Esophagus muscularis mucosa (tissue), 4 donors: ENCODE results near the gene MAN1C1. TPM values are rescaled to one million over a fixed set of nuclear protein-coding genes. Genes with fewer than 3 reads are reported as not detected.

Experiments
- DNase-seq: peaks from one replicate; pipeline ENCODE4 v3.0.0-alpha.2; 2017; ENCODE audit errors: extremely low spot score
- H3K27ac ChIP-seq, 4 donors: fragments of 200-600 bp; sonication (generic); replicated peaks in 1 of 4; 1 replicate in 3 of 4; 2 replicates in 1 of 4; pipeline ENCODE4 v1.5.1; 2016 to 2019; ENCODE audit warnings: mild to moderate bottlenecking in 1 of 4
- H3K27me3 ChIP-seq, 4 donors: fragments of 200-600 bp; sonication (generic); one replicate each; pipeline versions ENCODE4 v1.5.1 to v1.6.0; 2016 to 2019
- H3K36me3 ChIP-seq, 4 donors: fragments of 200-600 bp; sonication (generic); one replicate each; pipeline ENCODE4 v1.5.1; 2016 to 2019
- H3K4me1 ChIP-seq, 4 donors: fragments of 200-600 bp; sonication (generic); one replicate each; pipeline ENCODE4 v1.5.1; 2016 to 2019
- H3K4me3 ChIP-seq, 4 donors: fragments of 200-600 bp; sonication (generic); 1 replicate in 2 of 4; 2 replicates in 2 of 4; pipeline ENCODE4 v1.5.1; 2016 to 2019; ENCODE audit warnings: mild to moderate bottlenecking in 4 of 4, moderate library complexity in 1 of 4
- H3K9me3 ChIP-seq, 4 donors: fragments of 200-600 bp; sonication (generic); 1 replicate in 3 of 4; 2 replicates in 1 of 4; pipeline ENCODE4 v1.5.1; 2016 to 2019
- EP300 ChIP-seq: sonication (generic); formaldehyde crosslinking; IDR thresholded peaks from one replicate; pipeline ENCODE4 v1.6.1; 2017; ENCODE audit warnings: antibody characterized with exemption
- POLR2A ChIP-seq: fragments of 450-650 bp; IDR thresholded peaks from one replicate; pipeline ENCODE4 v1.6.1; 2017; ENCODE audit warnings: antibody characterized with exemption, moderate library complexity, mild to moderate bottlenecking, low read depth
- POLR2AphosphoS5 ChIP-seq, 2 donors: sonication (generic); formaldehyde crosslinking; IDR thresholded peaks; one replicate each; pipeline ENCODE4 v1.6.1; 2017; ENCODE audit warnings: antibody characterized with exemption in 2 of 2
- WGBS: methylation state at CpG from one replicate; pipeline ENCODE4 v1.1.5; 2018; 5-methylcytosine and 5-hydroxymethylcytosine counted together
- intact Hi-C: fragments of 100-400 bp; cut with DNase I; formaldehyde crosslinking; loops from one replicate; pipeline ENCODE4 v1.15.1; 2023
- total RNA-seq, 4 donors: library from RNA; depleted of rRNA; stranded (reverse); fragments of >200 nt; gene quantifications; one replicate each; pipeline versions ENCODE4 v1.1.0 to v1.2.1, GENCODE V29; 2016
- TF ChIP-seq, protein P1 (sequence below), 3 experiments: fragments of 200-600 bp in 2 of 3; fragments of 450-650 bp in 1 of 3; sonication (generic) in 2 of 3; IDR thresholded peaks; one replicate each; pipeline ENCODE4 v1.5.1; 2017 to 2019; ENCODE audit warnings: antibody characterized with exemption in 3 of 3, mild to moderate bottlenecking in 2 of 3, moderate library complexity in 1 of 3

The MAN1C1 gene
- total RNA-seq, 4 donors from 2014 or later: 20.2 to 22.8 (median 20.7) TPM

DNA sequence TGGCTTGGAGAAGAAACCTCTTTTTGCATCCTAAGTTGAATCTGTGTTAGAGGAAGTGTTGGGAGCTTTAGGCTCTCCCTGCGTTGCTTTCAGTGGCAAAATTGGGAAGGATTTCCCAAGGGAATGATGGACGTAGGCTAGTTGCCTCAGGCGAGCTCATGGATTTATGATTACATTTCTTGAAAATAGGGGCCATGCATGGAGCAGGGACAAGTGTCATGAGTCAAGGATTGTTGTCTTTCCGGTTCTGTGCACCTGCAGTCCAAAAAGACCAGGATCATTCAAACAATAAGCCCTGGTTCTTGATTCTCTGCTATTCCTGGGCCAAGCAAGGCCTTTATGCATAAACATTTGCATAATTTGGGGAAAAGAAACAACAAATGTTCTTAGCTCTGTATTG lies 7.1 kb downstream of the MAN1C1 start:
- no peaks in the 10 kb centered on the region for H3K36me3 ChIP-seq
- WGBS: 70% methylated on average over 4 of the region's 4 CpGs
- no peaks in the 10 kb centered on the region for H3K27me3 ChIP-seq
- no peak for TF ChIP-seq POLR2A
- TF ChIP-seq POLR2AphosphoS5 (IDR thresholded peaks at IDR 0.05): no peak
- TF ChIP-seq, protein P1, sequence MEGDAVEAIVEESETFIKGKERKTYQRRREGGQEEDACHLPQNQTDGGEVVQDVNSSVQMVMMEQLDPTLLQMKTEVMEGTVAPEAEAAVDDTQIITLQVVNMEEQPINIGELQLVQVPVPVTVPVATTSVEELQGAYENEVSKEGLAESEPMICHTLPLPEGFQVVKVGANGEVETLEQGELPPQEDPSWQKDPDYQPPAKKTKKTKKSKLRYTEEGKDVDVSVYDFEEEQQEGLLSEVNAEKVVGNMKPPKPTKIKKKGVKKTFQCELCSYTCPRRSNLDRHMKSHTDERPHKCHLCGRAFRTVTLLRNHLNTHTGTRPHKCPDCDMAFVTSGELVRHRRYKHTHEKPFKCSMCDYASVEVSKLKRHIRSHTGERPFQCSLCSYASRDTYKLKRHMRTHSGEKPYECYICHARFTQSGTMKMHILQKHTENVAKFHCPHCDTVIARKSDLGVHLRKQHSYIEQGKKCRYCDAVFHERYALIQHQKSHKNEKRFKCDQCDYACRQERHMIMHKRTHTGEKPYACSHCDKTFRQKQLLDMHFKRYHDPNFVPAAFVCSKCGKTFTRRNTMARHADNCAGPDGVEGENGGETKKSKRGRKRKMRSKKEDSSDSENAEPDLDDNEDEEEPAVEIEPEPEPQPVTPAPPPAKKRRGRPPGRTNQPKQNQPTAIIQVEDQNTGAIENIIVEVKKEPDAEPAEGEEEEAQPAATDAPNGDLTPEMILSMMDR (IDR thresholded peaks at IDR 0.05): no peak
- TF ChIP-seq EP300: no peak
- H3K4me1 ChIP-seq: peaks cover 23 to 54% (median 50%) of the 10 kb centered on the region in 4 donors
- no peaks in the 10 kb centered on the region for H3K9me3 ChIP-seq
- intact Hi-C loops: no loop called here
- H3K27ac ChIP-seq: peak overlapping the region in 1 of 4 donors; percentile 8
- peak; percentile 72 for DNase-seq
- no peak overlapping the region for H3K4me3 ChIP-seq

DNA sequence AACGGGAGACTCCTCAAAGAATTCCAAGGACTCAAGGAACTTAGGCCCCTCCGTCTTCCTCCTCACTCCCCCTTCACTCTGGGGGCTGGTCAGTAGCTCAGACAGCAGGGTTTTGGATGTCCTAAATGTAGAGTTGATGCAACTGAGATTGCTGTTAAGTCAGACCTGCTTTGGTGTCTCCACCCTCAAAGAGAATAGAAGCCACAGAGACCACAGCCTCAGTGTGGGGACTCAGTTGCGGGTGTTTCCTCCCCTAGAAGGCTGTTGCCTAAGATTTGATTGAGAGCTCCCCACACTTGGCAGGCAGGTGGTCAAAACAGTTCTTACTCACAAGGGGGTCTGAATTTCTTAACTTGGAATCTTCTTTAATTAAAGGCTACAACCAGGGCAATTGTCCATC lies 7.6 kb downstream of the MAN1C1 start:
- Histone ChIP-seq H3K9me3 (no peaks in the 10 kb centered on the region), H3K27ac (no peak overlapping the region), H3K36me3 (no peaks in the 10 kb centered on the region), H3K27me3 (no peaks in the 10 kb centered on the region), H3K4me1 (peaks cover 19 to 50% (median 46%) of the 10 kb centered on the region in 4 donors), H3K4me3 (no peak overlapping the region)
- DNase-seq: peak; percentile 75
- TF ChIP-seq, protein P1 (IDR thresholded peaks at IDR 0.05): no peak
- no peak for TF ChIP-seq EP300
- no peak for TF ChIP-seq POLR2AphosphoS5 (IDR thresholded peaks at IDR 0.05)
- no peak for TF ChIP-seq POLR2A
- intact Hi-C loops: no loop called here
- WGBS: 52% methylated on average over 3 of the region's 3 CpGs

DNA sequence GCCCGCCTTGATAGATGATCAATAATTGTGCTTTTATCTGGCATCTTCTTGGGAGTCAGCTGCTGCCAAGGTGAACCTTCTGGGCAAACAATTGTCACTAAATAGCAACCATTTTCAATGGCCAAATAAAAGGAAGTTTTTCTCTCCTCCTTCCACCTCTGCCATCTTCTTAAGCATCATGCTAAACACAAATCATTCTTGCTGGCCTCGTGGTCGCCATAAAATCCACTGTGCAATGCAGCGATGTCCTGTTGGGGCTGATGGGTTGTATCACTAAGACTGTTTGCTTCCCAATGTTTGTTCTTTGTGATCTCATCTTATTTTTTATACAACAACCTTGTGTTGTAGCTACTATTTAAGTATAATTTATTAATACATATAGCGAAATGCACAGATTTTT lies 8.0 kb downstream of the MAN1C1 start:
- H3K4me1 ChIP-seq: peaks cover 15 to 45% (median 41%) of the 10 kb centered on the region in 4 donors
- DNase-seq: no peak
- no peak overlapping the region for H3K4me3 ChIP-seq
- TF ChIP-seq POLR2A (no peak), EP300 (no peak), POLR2AphosphoS5 (IDR thresholded peaks at IDR 0.05) (no peak)
- TF ChIP-seq, protein P1 (IDR thresholded peaks at IDR 0.05): no peak
- H3K36me3 ChIP-seq: no peaks in the 10 kb centered on the region
- H3K9me3 ChIP-seq: no peaks in the 10 kb centered on the region
- WGBS: 93% methylated on average over 5 of the region's 5 CpGs
- no peak overlapping the region for H3K27ac ChIP-seq
- intact Hi-C loops: no loop called here
- H3K27me3 ChIP-seq: no peaks in the 10 kb centered on the region

DNA sequence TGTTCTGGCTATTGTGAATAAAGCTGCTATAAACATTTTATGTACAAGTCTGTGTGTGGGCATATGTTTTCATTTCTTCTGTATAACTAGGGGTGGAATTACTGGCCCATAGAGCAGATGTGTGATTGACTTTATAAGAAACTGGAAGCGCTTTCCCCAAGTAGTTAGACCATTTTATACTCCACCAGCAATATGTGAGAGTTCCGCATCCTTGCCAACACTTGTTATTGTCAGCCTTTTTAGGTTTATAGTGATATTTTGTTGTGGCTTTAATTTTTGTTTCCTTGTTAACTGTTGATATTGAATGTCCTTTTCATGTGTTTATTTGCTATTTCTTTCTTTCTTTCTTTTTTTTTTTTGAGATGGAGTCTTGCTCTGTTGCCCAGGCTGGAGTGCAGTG lies 9.4 kb downstream of the MAN1C1 start:
- no peaks in the 10 kb centered on the region for H3K36me3 ChIP-seq
- no peak overlapping the region for H3K27ac ChIP-seq
- TF ChIP-seq POLR2A: no peak
- no peak for TF ChIP-seq EP300
- TF ChIP-seq, protein P1 (IDR thresholded peaks at IDR 0.05): no peak
- TF ChIP-seq POLR2AphosphoS5 (IDR thresholded peaks at IDR 0.05): no peak
- no peak for DNase-seq
- no peaks in the 10 kb centered on the region for H3K9me3 ChIP-seq
- WGBS: 73% methylated on average over 2 of the region's 2 CpGs
- H3K4me1 ChIP-seq: peaks cover 7 to 39% (median 31%) of the 10 kb centered on the region in 4 donors
- H3K27me3 ChIP-seq: no peaks in the 10 kb centered on the region
- intact Hi-C loops: no loop called here
- no peak overlapping the region for H3K4me3 ChIP-seq

DNA sequence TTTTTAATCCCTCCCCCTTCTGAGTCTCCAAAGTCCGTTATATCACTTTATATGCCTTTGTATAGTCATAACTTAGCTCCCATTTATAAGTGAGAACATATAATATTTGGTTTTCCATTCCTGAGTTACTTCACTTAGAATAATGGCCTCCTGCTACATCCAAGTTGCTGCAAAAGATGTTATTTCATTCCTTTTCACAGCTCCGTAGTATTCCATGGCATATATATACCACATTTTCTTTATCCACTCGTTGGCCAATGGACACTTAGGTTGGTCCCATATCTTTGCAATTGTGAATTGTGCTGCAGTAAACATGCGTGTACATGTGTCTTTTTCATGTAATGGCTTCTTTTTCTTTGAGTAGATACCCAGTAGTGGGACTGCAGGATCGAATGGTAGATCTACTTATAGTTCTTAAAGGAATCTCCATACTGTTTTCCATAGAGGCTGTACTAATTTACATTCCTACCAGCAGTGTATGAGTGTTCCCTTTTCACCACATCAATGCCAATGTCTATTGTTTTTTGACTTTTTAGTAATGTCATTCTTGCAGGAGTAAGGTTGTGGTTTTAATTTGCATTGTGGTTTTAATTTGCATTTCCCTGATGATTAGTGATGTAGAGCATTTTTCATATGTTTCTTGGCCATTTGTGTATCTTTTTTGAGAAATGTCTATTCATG lies 12.3 kb downstream of the MAN1C1 start:
- intact Hi-C loops: no loop called here
- no peaks in the 10 kb centered on the region for H3K36me3 ChIP-seq
- peaks cover 7 to 22% (median 17%) of the 10 kb centered on the region in 4 donors for H3K4me1 ChIP-seq
- no peak for TF ChIP-seq POLR2A
- TF ChIP-seq, protein P1 (IDR thresholded peaks at IDR 0.05): no peak
- TF ChIP-seq POLR2AphosphoS5 (IDR thresholded peaks at IDR 0.05): no peak
- TF ChIP-seq EP300: no peak
- no peaks in the 10 kb centered on the region for H3K27me3 ChIP-seq
- no peak overlapping the region for H3K4me3 ChIP-seq
- no peak for DNase-seq
- no peaks in the 10 kb centered on the region for H3K9me3 ChIP-seq
- 97% methylated on average over 5 of the region's 5 CpGs for WGBS
- no peak overlapping the region for H3K27ac ChIP-seq
